Heart left ventricle (tissue), 13 donors: Measurements from ENCODE around the gene C1QL1.

Experiments
- POLR2A ChIP-seq, 2 donors: fragments of 450-650 bp; IDR thresholded peaks; one replicate each; pipeline ENCODE4 v1.6.1; 2017; ENCODE audit warnings: antibody characterized with exemption in 2 of 2, mild to moderate bottlenecking in 2 of 2, moderate library complexity in 2 of 2
- TF ChIP-seq, protein P1 (sequence below), 12 donors: fragments of 200-600 bp; sonication (generic) in 4 of 12; IDR thresholded peaks; one replicate each; pipeline versions ENCODE4 v1.5.0 to v1.8.0; 2018 to 2022; ENCODE audit warnings: antibody characterized with exemption in 12 of 12, mild to moderate bottlenecking in 5 of 12
- donor health status: ischemic (EF 13 %, LVEDD 7.1; RV severe dilation, severe dysfunction).
- donor health status: DM: no; HTN: yes; CAD: no.
- donor health status: DM: no; HTN: no; CAD: no.
- donor health status: ischemic (EF 25% LVEDD 6.9; RV normal size, moderate dysfunction).
- donor health status: ischemic (EF 25% LVEDD 5.7; RV mildly dilated, moderate dysfunction).
- donor health status: ischemic (EF 35%, LVEDD 5.7; RV mildly dilated, moderate dysfunction).
- donor health status: nonischemic (EF 11% LVEDD 7.7; RV severe dilation, severe dysfunction).
- donor health status: DM: yes; HTN: yes; CAD: no.
- donor health status: PGD.
- donor health status: ischemic (EF 29% LVEDD 5.4; RV normal size, mild dysfunction).
- donor health status: nonischemic (EF 23%, LVEDD 6.1; RV moderate dilation, normal function).

DNA sequence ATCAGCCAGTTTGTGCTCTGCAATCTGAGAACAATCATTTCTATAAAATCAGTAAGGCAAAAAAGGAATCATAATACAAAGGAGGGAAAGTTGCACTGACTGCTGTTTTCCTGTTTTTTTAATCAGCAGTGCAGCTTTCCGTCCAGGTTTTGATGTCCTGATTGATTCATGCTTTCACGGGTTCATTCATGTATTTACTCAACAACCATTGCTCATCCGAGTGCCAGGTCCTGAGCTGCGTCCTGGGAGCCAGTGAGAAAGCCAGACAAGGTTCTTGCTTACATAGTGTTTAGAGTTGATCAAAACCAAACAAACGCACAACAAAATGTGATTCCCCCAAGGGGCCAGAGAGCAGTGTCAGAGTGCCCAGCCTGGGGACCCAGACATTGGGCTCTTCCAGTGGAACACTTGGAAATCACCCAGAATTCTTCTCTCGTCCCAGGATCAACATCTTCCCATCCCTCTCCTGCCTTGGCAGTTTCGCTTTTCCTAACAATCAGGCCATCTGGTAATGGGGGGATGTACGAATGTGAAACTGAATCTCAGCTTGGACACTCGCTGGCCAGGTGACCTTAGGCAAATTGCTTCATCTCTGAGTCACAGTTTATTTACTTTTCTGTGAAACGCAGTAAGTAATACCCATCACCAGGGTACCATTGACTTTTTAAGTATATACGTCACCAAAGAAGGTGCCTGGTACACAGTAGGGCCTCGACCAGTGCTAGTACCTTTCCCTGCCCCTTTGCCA, 13.3 kb upstream of the C1QL1 start:
- TF ChIP-seq, protein P1, sequence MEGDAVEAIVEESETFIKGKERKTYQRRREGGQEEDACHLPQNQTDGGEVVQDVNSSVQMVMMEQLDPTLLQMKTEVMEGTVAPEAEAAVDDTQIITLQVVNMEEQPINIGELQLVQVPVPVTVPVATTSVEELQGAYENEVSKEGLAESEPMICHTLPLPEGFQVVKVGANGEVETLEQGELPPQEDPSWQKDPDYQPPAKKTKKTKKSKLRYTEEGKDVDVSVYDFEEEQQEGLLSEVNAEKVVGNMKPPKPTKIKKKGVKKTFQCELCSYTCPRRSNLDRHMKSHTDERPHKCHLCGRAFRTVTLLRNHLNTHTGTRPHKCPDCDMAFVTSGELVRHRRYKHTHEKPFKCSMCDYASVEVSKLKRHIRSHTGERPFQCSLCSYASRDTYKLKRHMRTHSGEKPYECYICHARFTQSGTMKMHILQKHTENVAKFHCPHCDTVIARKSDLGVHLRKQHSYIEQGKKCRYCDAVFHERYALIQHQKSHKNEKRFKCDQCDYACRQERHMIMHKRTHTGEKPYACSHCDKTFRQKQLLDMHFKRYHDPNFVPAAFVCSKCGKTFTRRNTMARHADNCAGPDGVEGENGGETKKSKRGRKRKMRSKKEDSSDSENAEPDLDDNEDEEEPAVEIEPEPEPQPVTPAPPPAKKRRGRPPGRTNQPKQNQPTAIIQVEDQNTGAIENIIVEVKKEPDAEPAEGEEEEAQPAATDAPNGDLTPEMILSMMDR (IDR thresholded peaks at IDR 0.05): no peak
- TF ChIP-seq POLR2A (IDR thresholded peaks at IDR 0.05): no peak
